ENCODE data around the gene ETS1.

ETS1 gene

DNA sequence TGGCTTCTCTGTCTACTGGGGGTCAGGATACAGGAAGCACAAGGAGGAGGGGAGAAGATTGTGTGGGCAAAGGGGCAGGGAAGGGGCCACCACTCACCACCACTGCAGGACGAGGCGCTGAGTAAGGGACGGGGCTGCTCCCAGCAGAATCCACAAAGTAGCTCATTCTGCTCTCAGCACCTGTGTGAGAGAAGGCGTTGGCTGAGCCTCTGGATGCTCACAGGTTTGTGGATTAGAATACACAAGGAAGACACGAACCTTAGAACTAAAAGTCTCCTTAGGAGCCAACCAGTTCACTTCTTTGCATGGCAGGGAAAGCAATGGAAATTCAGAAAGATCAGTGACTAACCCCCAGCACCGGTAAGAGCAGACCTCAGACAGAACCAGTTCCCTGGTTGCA lies 14.4 kb downstream of the ETS1 start:
- POLR2A ChIA-PET = no interaction called here
- H3K4me1 ChIP-seq (ENCODE audit: control insufficient read depth, insufficient read depth, low read length) = peaks cover 14% of the 10 kb centered on the region
- H3K36me3 ChIP-seq (ENCODE audit: control insufficient read depth in 2 of 2, insufficient read depth in 1 of 2, low read length in 2 of 2) = no peaks in the 10 kb centered on the region

DNA sequence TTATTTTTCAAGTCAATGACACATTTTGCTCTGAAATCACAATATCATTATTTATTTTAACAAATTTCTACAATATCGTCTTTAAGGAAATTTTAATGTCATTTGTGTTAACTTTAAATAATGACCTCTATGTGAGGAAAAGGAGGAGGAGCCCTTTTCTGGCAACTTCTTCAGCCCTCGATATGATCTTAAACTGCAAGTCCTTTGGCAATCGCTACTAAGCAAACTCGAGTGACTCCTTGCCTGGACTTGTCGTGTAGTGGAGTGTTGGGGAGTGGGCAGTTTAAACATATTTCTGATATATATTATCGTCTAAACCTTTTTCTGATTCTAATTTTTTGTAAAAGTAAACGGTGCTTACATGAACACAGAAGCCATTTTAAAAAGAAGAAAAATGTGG lies 16.7 kb downstream of the ETS1 start:
- ChIA-PET CTCF (no interaction called here), POLR2A (no interaction called here)
- Histone ChIP-seq H3K4me3 (ENCODE audit: low read depth, low read length) (no peak overlapping the region), H3K4me1 (ENCODE audit: control insufficient read depth, insufficient read depth, low read length) (peaks cover 4% of the 10 kb centered on the region; the same call in 1 of the 2 replicates), H3K27ac (ENCODE audit: extremely low read depth, low read depth, low read length) (no peak overlapping the region), H3K36me3 (ENCODE audit: control insufficient read depth in 2 of 2, insufficient read depth in 1 of 2, low read length in 2 of 2) (no peaks in the 10 kb centered on the region), H3K9me3 (ENCODE audit: control insufficient read depth, insufficient read depth, low read depth, low read length) (no peaks in the 10 kb centered on the region)
- TF ChIP-seq SP3 (tag by site-specific recombination; IDR thresholded peaks at IDR 0.05) (no peak), ZNF596 (tag by site-specific recombination; IDR thresholded peaks at IDR 0.05) (no peak), ZBTB20 (tag by site-specific recombination; IDR thresholded peaks at IDR 0.05) (no peak), ZBTB8A (tag by site-specific recombination; IDR thresholded peaks at IDR 0.05) (no peak), ZNF747 (tag by site-specific recombination; IDR thresholded peaks at IDR 0.05) (no peak), ZNF837 (tag by site-specific recombination; IDR thresholded peaks at IDR 0.05) (no peak), ZNF658 (tag by site-specific recombination; IDR thresholded peaks at IDR 0.05) (no peak), ZNF626 (tag by site-specific recombination; IDR thresholded peaks at IDR 0.05) (no peak), ZNF830 (tag by site-specific recombination; IDR thresholded peaks at IDR 0.05; ENCODE audit: low read depth) (no peak), ZNF10 (tag by site-specific recombination; IDR thresholded peaks at IDR 0.05) (no peak), BCL11A (tag by site-specific recombination; IDR thresholded peaks at IDR 0.05; ENCODE audit: low read depth) (no peak), ZNF19 (tag by site-specific recombination; IDR thresholded peaks at IDR 0.05; ENCODE audit: low read depth) (no peak), ZNF776 (tag by site-specific recombination; IDR thresholded peaks at IDR 0.05; ENCODE audit: borderline replicate concordance) (no peak)
- TF ChIP-seq, protein P1, sequence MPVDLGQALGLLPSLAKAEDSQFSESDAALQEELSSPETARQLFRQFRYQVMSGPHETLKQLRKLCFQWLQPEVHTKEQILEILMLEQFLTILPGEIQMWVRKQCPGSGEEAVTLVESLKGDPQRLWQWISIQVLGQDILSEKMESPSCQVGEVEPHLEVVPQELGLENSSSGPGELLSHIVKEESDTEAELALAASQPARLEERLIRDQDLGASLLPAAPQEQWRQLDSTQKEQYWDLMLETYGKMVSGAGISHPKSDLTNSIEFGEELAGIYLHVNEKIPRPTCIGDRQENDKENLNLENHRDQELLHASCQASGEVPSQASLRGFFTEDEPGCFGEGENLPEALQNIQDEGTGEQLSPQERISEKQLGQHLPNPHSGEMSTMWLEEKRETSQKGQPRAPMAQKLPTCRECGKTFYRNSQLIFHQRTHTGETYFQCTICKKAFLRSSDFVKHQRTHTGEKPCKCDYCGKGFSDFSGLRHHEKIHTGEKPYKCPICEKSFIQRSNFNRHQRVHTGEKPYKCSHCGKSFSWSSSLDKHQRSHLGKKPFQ (tag by site-specific recombination; IDR thresholded peaks at IDR 0.05) = no peak
- TF ChIP-seq, protein P2, sequence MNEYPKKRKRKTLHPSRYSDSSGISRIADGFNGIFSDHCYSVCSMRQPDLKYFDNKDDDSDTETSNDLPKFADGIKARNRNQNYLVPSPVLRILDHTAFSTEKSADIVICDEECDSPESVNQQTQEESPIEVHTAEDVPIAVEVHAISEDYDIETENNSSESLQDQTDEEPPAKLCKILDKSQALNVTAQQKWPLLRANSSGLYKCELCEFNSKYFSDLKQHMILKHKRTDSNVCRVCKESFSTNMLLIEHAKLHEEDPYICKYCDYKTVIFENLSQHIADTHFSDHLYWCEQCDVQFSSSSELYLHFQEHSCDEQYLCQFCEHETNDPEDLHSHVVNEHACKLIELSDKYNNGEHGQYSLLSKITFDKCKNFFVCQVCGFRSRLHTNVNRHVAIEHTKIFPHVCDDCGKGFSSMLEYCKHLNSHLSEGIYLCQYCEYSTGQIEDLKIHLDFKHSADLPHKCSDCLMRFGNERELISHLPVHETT (tag by site-specific recombination; IDR thresholded peaks at IDR 0.05) = no peak
- TF ChIP-seq, protein P3, sequence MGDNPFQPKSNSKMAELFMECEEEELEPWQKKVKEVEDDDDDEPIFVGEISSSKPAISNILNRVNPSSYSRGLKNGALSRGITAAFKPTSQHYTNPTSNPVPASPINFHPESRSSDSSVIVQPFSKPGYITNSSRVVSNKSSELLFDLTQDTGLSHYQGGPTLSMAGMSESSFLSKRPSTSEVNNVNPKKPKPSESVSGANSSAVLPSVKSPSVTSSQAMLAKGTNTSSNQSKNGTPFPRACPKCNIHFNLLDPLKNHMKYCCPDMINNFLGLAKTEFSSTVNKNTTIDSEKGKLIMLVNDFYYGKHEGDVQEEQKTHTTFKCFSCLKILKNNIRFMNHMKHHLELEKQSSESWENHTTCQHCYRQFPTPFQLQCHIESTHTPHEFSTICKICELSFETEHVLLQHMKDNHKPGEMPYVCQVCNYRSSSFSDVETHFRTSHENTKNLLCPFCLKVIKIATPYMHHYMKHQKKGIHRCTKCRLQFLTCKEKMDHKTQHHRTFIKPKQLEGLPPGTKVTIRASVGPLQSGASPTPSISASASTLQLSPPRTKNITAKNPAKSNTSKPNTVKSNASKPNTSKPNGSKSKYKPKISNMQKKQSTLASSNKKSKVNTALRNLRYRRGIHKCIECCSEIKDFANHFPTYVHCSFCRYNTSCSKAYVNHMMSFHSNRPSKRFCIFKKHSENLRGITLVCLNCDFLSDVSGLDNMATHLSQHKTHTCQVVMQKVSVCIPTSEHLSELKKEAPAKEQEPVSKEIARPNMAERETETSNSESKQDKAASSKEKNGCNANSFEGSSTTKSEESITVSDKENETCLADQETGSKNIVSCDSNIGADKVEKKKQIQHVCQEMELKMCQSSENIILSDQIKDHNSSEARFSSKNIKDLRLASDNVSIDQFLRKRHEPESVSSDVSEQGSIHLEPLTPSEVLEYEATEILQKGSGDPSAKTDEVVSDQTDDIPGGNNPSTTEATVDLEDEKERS (tag by site-specific recombination; IDR thresholded peaks at IDR 0.05) = no peak

More for the DNA sequence above, 14.4 kb downstream of the ETS1 start:
- TF ChIP-seq ZBTB8A (tag by site-specific recombination; IDR thresholded peaks at IDR 0.05) (no peak), ZNF707 (tag by site-specific recombination; IDR thresholded peaks at IDR 0.05) (no peak), ZNF830 (tag by site-specific recombination; IDR thresholded peaks at IDR 0.05; ENCODE audit: low read depth) (no peak), ZNF426 (tag by site-specific recombination; IDR thresholded peaks at IDR 0.05) (no peak), ZNF416 (tag by site-specific recombination; IDR thresholded peaks at IDR 0.05) (no peak), ZNF23 (tag by site-specific recombination; IDR thresholded peaks at IDR 0.05; ENCODE audit: borderline replicate concordance) (no peak), SP3 (tag by site-specific recombination; IDR thresholded peaks at IDR 0.05) (no peak), ZNF394 (tag by site-specific recombination; IDR thresholded peaks at IDR 0.05; ENCODE audit: borderline replicate concordance) (no peak), ZNF157 (tag by site-specific recombination; IDR thresholded peaks at IDR 0.05) (no peak), ZNF560 (tag by site-specific recombination; IDR thresholded peaks at IDR 0.05; ENCODE audit: borderline replicate concordance) (no peak)
- TF ChIP-seq, protein P4, sequence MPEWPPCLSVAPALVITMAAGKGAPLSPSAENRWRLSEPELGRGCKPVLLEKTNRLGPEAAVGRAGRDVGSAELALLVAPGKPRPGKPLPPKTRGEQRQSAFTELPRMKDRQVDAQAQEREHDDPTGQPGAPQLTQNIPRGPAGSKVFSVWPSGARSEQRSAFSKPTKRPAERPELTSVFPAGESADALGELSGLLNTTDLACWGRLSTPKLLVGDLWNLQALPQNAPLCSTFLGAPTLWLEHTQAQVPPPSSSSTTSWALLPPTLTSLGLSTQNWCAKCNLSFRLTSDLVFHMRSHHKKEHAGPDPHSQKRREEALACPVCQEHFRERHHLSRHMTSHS (tag by site-specific recombination; IDR thresholded peaks at IDR 0.05) = no peak
- CTCF ChIA-PET = interaction anchor here (0.7 to 1.0 kb wide), 3 partner anchors 9 to 282 kb away, joined by 3 to 4 read pairs (median 3); no protein-coding TSS in a partner anchor
- H3K27ac ChIP-seq (ENCODE audit: extremely low read depth, low read depth, low read length) = no peak overlapping the region
- no peak overlapping the region for H3K4me3 ChIP-seq (ENCODE audit: low read depth, low read length)
- no peaks in the 10 kb centered on the region for H3K9me3 ChIP-seq (ENCODE audit: control insufficient read depth, insufficient read depth, low read depth, low read length)

Measured in HEK293 (cell line).